ENCODE data around the gene ZNF593OS.

DNA sequence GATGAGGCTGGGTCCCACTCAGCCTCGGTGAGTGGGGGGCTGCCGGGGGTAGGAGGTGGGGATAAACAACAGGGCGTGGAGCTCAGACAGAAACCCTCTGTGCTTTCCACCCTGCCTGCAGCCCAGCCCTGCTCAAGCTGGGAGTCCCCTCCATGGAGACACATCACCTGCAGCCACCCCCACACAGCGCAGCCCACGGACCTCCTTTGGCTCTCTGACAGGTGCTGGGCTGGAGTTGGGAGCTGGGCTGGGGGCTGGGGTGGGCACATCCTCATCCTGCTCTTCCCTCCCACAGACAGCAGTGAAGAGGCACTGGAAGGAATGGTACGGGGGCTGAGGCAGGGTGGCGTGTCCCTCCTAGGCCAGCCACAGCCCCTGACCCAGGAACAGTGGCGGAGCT is 16.8 kb upstream of the ZNF593OS start:
- TF ChIP-seq, protein P1, sequence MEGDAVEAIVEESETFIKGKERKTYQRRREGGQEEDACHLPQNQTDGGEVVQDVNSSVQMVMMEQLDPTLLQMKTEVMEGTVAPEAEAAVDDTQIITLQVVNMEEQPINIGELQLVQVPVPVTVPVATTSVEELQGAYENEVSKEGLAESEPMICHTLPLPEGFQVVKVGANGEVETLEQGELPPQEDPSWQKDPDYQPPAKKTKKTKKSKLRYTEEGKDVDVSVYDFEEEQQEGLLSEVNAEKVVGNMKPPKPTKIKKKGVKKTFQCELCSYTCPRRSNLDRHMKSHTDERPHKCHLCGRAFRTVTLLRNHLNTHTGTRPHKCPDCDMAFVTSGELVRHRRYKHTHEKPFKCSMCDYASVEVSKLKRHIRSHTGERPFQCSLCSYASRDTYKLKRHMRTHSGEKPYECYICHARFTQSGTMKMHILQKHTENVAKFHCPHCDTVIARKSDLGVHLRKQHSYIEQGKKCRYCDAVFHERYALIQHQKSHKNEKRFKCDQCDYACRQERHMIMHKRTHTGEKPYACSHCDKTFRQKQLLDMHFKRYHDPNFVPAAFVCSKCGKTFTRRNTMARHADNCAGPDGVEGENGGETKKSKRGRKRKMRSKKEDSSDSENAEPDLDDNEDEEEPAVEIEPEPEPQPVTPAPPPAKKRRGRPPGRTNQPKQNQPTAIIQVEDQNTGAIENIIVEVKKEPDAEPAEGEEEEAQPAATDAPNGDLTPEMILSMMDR (IDR thresholded peaks at IDR 0.05): no peak
- TF ChIP-seq POLR2A (IDR thresholded peaks at IDR 0.05) (no peak), POLR2AphosphoS5 (IDR thresholded peaks at IDR 0.05) (no peak)

All from breast epithelium (tissue), 3 donors.